H1 (cell line): ENCODE data around the gene XRCC6. TPM values are rescaled to one million over a fixed set of nuclear protein-coding genes. Genes with fewer than 3 reads are reported as not detected.

Source experiments
- ATF2 ChIP-seq: IDR thresholded peaks from 2 replicates; pipeline ENCODE4 v1.6.1; 2012; ENCODE audit warnings: low read length, inconsistent platforms
- BACH1 ChIP-seq: IDR thresholded peaks from 2 replicates; pipeline ENCODE4 v1.6.1; 2012; ENCODE audit warnings: low read length, improper control_type of control experiment
- BCL11A ChIP-seq, 2 experiments: IDR thresholded peaks; one replicate each; pipeline ENCODE4 v1.6.1; 2011; ENCODE audit warnings: low read depth in 2 of 2, low read length in 2 of 2, mild to moderate bottlenecking in 2 of 2
- CBX8 ChIP-seq: fragments of 300-800, 300-1000 bp; sonication (generic); IDR thresholded peaks from 2 replicates; pipeline ENCODE4 v1.7.1; 2016; ENCODE audit warnings: low read depth, low read length, borderline replicate concordance
- CHD1 ChIP-seq: IDR thresholded peaks from 2 replicates; pipeline ENCODE4 v1.6.1; 2012; ENCODE audit warnings: low read depth, low read length, improper control_type of control experiment
- CHD2 ChIP-seq: IDR thresholded peaks from 2 replicates; pipeline ENCODE4 v1.6.1; 2012; ENCODE audit warnings: low read length, improper control_type of control experiment
- HDAC2 ChIP-seq, 2 experiments: fragments of 300-600 bp in 1 of 2; sonication (generic) in 1 of 2; IDR thresholded peaks; 2 replicates each; pipeline ENCODE4 v1.6.1; 2011 to 2012; ENCODE audit warnings: low read depth in 2 of 2, low read length in 2 of 2, mild to moderate bottlenecking in 2 of 2, moderate library complexity in 2 of 2, borderline replicate concordance in 1 of 2, inconsistent platforms in 1 of 2
- HDAC6 ChIP-seq: IDR thresholded peaks from one replicate; pipeline ENCODE4 v1.7.1; 2012; ENCODE audit warnings: low read depth, mild to moderate bottlenecking, inconsistent platforms, low read length, moderate library complexity
- JUN ChIP-seq: IDR thresholded peaks from 2 replicates; pipeline ENCODE4 v1.6.1; 2011; ENCODE audit warnings: low read depth, mild to moderate bottlenecking, improper control_type of control experiment, low read length
- JUND ChIP-seq: IDR thresholded peaks from 2 replicates; pipeline ENCODE4 v1.6.1; 2011; ENCODE audit warnings: mild to moderate bottlenecking, improper control_type of control experiment, low read length
- KDM5A ChIP-seq: fragments of 200-600 bp; IDR thresholded peaks from 2 replicates; pipeline ENCODE4 v1.7.1; 2012; ENCODE audit warnings: mild to moderate bottlenecking, low read length, inconsistent platforms, mixed read lengths
- NRF1 ChIP-seq: IDR thresholded peaks from 2 replicates; pipeline ENCODE4 v1.6.1; 2011; ENCODE audit warnings: mild to moderate bottlenecking, low read depth, low read length, improper control_type of control experiment
- RFX5 ChIP-seq: IDR thresholded peaks from 2 replicates; pipeline ENCODE4 v1.6.1; 2011; ENCODE audit warnings: low read depth, low read length, improper control_type of control experiment, borderline replicate concordance
- RNF2 ChIP-seq: fragments of 200-900, 300-1000 bp; sonication (generic); IDR thresholded peaks from 2 replicates; pipeline ENCODE4 v1.7.1; 2016; ENCODE audit warnings: borderline replicate concordance, low read depth, mild to moderate bottlenecking, antibody characterized with exemption, low read length; ENCODE audit not compliant: poor library complexity, severe bottlenecking; ENCODE audit errors: missing control alignments
- SAP30 ChIP-seq: fragments of 300-600 bp; sonication (generic); IDR thresholded peaks from 2 replicates; pipeline ENCODE4 v1.7.1; 2012; ENCODE audit warnings: low read length, moderate library complexity, mild to moderate bottlenecking, inconsistent platforms; ENCODE audit not compliant: insufficient read depth, insufficient replicate concordance
- SIX5 ChIP-seq: IDR thresholded peaks from 2 replicates; pipeline ENCODE4 v1.6.1; 2011; ENCODE audit warnings: mild to moderate bottlenecking, low read depth, low read length
- SP2 ChIP-seq: IDR thresholded peaks from 2 replicates; pipeline ENCODE4 v1.6.1; 2012; ENCODE audit warnings: mild to moderate bottlenecking, low read length, inconsistent platforms
- SRF ChIP-seq: IDR thresholded peaks from 2 replicates; pipeline ENCODE4 v1.6.1; 2011; ENCODE audit warnings: mild to moderate bottlenecking, low read depth, low read length, moderate library complexity
- SUZ12 ChIP-seq: fragments of 200-600 bp; sonication (generic); IDR thresholded peaks from 2 replicates; pipeline ENCODE4 v1.6.1; 2012; ENCODE audit warnings: mild to moderate bottlenecking, inconsistent platforms, low read length, moderate library complexity, mixed read lengths
- TAF1 ChIP-seq: IDR thresholded peaks from 2 replicates; pipeline ENCODE4 v1.6.1; 2011; ENCODE audit warnings: mild to moderate bottlenecking, low read depth, low read length
- TBP ChIP-seq: IDR thresholded peaks from 2 replicates; pipeline ENCODE4 v1.6.1; 2011; ENCODE audit warnings: low read depth, low read length, improper control_type of control experiment
- TCF12 ChIP-seq: IDR thresholded peaks from 2 replicates; pipeline ENCODE4 v1.6.1; 2011; ENCODE audit warnings: low read depth, mild to moderate bottlenecking, low read length
- TEAD4 ChIP-seq: IDR thresholded peaks from 2 replicates; pipeline ENCODE4 v1.6.1; 2012; ENCODE audit warnings: low read depth, low read length, inconsistent platforms, mixed read lengths
- polyA plus RNA-seq, 7 experiments: library from polyadenylated mRNA; depleted of rRNA in 3 of 7; stranded (reverse) in 5 of 7; unstranded in 2 of 7; fragments of >200 nt in 5 of 7; fragments of 200-250 nt in 2 of 7; gene quantifications; 1 replicate in 5 of 7; 2 replicates in 1 of 7; 4 replicates in 1 of 7; pipeline versions ENCODE4 v1.2.1 to v1.2.3, GENCODE V29; 2011 to 2013; ENCODE audit warnings: missing spikeins in 2 of 7, mixed read lengths in 2 of 7
- total RNA-seq: library from RNA; stranded (reverse); fragmentation: NEBNext Ultra II Directional; extraction: Animal tissue kit (Norgen Biotek cat#: 25700); gene quantifications from 2 replicates; pipeline ENCODE4 v1.2.1, GENCODE V29; 2021

XRCC6 gene
- total and polyA plus RNA-seq, 2 of the 8 experiments (the other 6 are each of a cell fraction or from before 2014, with no cell fraction given): 150 to 490 TPM

GRCh38 chr22:41688365-41689211 lies 67.5 kb downstream of the XRCC6 start, which contains the start of gene SNU13 (continued):
- TF ChIP-seq RFX5 (no peak), TAF1 (peak; percentile 42; the same call in 1 of the 2 replicates), HDAC6 (no peak), BACH1 (peak; percentile 65; the same call in 1 of the 2 replicates), JUN (no peak), ATF2 (no peak), SUZ12 (no peak), RNF2 (no peak), TBP (0 out of 2 replicates have a peak, but pooled peaks have one; percentile 31), CHD1 (no peak), SIX5 (no peak), JUND (no peak), CHD2 (no peak), TEAD4 (no peak), SP2 (no peak), BCL11A (IDR thresholded peaks at IDR 0.05; ENCODE audit: low read depth in 2 of 2, low read length in 2 of 2) (no peak), HDAC2 (IDR thresholded peaks at IDR 0.05; ENCODE audit: borderline replicate concordance in 1 of 2, low read depth in 2 of 2, low read length in 2 of 2) (peak; percentile 3 to 67; a peak in 2 of 4 replicates), CBX8 (no peak), TCF12 (no peak), SRF (no peak), NRF1 (no peak), SAP30 (no peak), KDM5A (no peak)
